CD14-positive monocyte (primary cell): ENCODE results near the gene MAP6D1. TPM values are rescaled to one million over a fixed set of nuclear protein-coding genes. Genes with fewer than 3 reads are reported as not detected.
A peak's percentile ranks its signal among the peaks of the same experiment; 100 is the strongest.
"Not testable (repeated sequence)": the region's sequence is repeated elsewhere in the genome, so short reads cannot be mapped to it uniquely, and the experiment has no call there.

ENCODE experiments used
- DNase-seq, 3 donors: peaks; one replicate each; pipeline ENCODE4 v3.0.0-alpha.2; 2011 to 2022
- H2AFZ ChIP-seq: 2 replicates; pipeline ENCODE4 v1.6.0; 2012; ENCODE audit warnings: mild to moderate bottlenecking, low read depth, low read length, inconsistent platforms; ENCODE audit not compliant: insufficient read depth, poor library complexity, severe bottlenecking
- H3K27ac ChIP-seq, 2 donors: 1 replicate in 1 of 2; 2 replicates in 1 of 2; pipeline ENCODE4 v1.5.1; 2012 to 2013; ENCODE audit warnings: low read length in 2 of 2, control low read depth in 1 of 2, inconsistent platforms in 1 of 2, low read depth in 1 of 2, mild to moderate bottlenecking in 1 of 2
- H3K27me3 ChIP-seq, 2 donors: one replicate each; pipeline versions ENCODE4 v1.6.0 to v1.6.1; 2011 to 2013; ENCODE audit warnings: low read length in 2 of 2; ENCODE audit not compliant: control insufficient read depth in 2 of 2, insufficient read depth in 2 of 2
- H3K36me3 ChIP-seq, 2 donors: replicated peaks in 1 of 2; 1 replicate in 1 of 2; 2 replicates in 1 of 2; pipeline versions ENCODE4 v1.5.1 to v1.6.1; 2012 to 2013; ENCODE audit warnings: low read length in 2 of 2, control low read depth in 1 of 2, inconsistent platforms in 1 of 2, mild to moderate bottlenecking in 1 of 2; ENCODE audit not compliant: insufficient read depth in 2 of 2, control insufficient read depth in 1 of 2
- H3K4me1 ChIP-seq, 2 donors: 1 replicate in 1 of 2; 2 replicates in 1 of 2; pipeline versions ENCODE4 v1.5.1 to v1.6.1; 2012 to 2013; ENCODE audit warnings: low read length in 2 of 2, control low read depth in 1 of 2, inconsistent platforms in 1 of 2, mild to moderate bottlenecking in 1 of 2, moderate library complexity in 1 of 2; ENCODE audit not compliant: insufficient read depth in 2 of 2, control insufficient read depth in 1 of 2
- H3K4me2 ChIP-seq: replicated peaks from 2 replicates; pipeline ENCODE3; 2012; ENCODE audit warnings: low read length, moderate library complexity, mild to moderate bottlenecking; ENCODE audit not compliant: poor library complexity, severe bottlenecking; ENCODE audit errors: extremely low read depth
- H3K4me3 ChIP-seq, 3 experiments: fragments of 200-600 bp in 1 of 3; sonication (generic) in 1 of 3; replicated peaks in 1 of 3; 1 replicate in 2 of 3; 2 replicates in 1 of 3; pipeline ENCODE4 v1.5.1; 2011 to 2013; ENCODE audit warnings: low read length in 3 of 3, mild to moderate bottlenecking in 3 of 3, control low read depth in 2 of 3, low read depth in 2 of 3, inconsistent platforms in 1 of 3, moderate library complexity in 1 of 3
- H3K79me2 ChIP-seq: 2 replicates; pipeline ENCODE4 v1.6.0; 2012; ENCODE audit warnings: mild to moderate bottlenecking, control low read depth, inconsistent platforms, low read length, moderate library complexity; ENCODE audit not compliant: insufficient read depth
- H3K9ac ChIP-seq: 2 replicates; pipeline ENCODE4 v1.6.0; 2017; ENCODE audit warnings: low read length, mild to moderate bottlenecking; ENCODE audit not compliant: insufficient read depth, poor library complexity, severe bottlenecking
- H3K9me3 ChIP-seq, 2 donors: replicated peaks in 1 of 2; 1 replicate in 1 of 2; 2 replicates in 1 of 2; pipeline versions ENCODE4 v1.5.1 to v1.6.1; 2012 to 2013; ENCODE audit warnings: low read length in 2 of 2, control low read depth in 1 of 2; ENCODE audit not compliant: control insufficient read depth in 1 of 2, insufficient read depth in 1 of 2
- H4K20me1 ChIP-seq: 2 replicates; pipeline ENCODE4 v1.6.0; 2012; ENCODE audit warnings: mild to moderate bottlenecking, low read length, control low read depth, moderate library complexity; ENCODE audit not compliant: insufficient read depth
- H3K27ac Mint-ChIP-seq, 7 donors: one replicate each; pipeline ENCODE4 v1.8.0; 2020; ENCODE audit warnings: mild to moderate bottlenecking in 7 of 7, mixed read lengths in 7 of 7, moderate library complexity in 6 of 7, inconsistent platforms in 2 of 7
- H3K27me3 Mint-ChIP-seq, 3 donors: one replicate each; pipeline ENCODE4 v1.8.0; 2021 to 2022; ENCODE audit warnings: low read depth in 3 of 3, mild to moderate bottlenecking in 3 of 3, mixed read lengths in 3 of 3, moderate library complexity in 3 of 3, inconsistent platforms in 1 of 3
- H3K36me3 Mint-ChIP-seq, 2 donors: one replicate each; pipeline ENCODE4 v1.8.0; 2020; ENCODE audit warnings: mixed read lengths in 2 of 2, inconsistent platforms in 1 of 2, mild to moderate bottlenecking in 1 of 2
- H3K4me1 Mint-ChIP-seq: one replicate; pipeline ENCODE4 v1.8.0; 2020; ENCODE audit warnings: mild to moderate bottlenecking, mixed read lengths
- H3K4me3 Mint-ChIP-seq, 2 donors: one replicate each; pipeline ENCODE4 v1.8.0; 2020; ENCODE audit warnings: mild to moderate bottlenecking in 2 of 2, mixed read lengths in 2 of 2, moderate library complexity in 1 of 2
- H3K9me3 Mint-ChIP-seq, 7 donors: one replicate each; pipeline ENCODE4 v1.8.0; 2020 to 2022; ENCODE audit warnings: mixed read lengths in 7 of 7, mild to moderate bottlenecking in 6 of 7, moderate library complexity in 6 of 7, inconsistent platforms in 2 of 7
- CTCF ChIP-seq: fragments of 200-600 bp; IDR thresholded peaks from one replicate; pipeline ENCODE4 v1.8.0; 2022; ENCODE audit warnings: antibody characterized with exemption, mild to moderate bottlenecking
- WGBS: methylation state at CpG from one replicate; pipeline ENCODE4 v1.1.5; 2013; ENCODE audit warnings: missing lambda C conversion rate; ENCODE audit not compliant: insufficient coverage; 5-methylcytosine and 5-hydroxymethylcytosine counted together
- intact Hi-C, 2 donors: fragments of 100-400 bp; cut with micrococcal nuclease; formaldehyde crosslinking; loops; one replicate each; pipeline versions ENCODE4 v1.15.0 to v1.15.1; 2023
- polyA plus RNA-seq, 3 donors: library from polyadenylated mRNA; depleted of rRNA in 1 of 3; unstranded in 2 of 3; stranded (reverse) in 1 of 3; fragments of 300-500 nt in 2 of 3; fragments of >200 nt in 1 of 3; fragmentation: Illumina TruSeq in 2 of 3; gene quantifications; 1 replicate in 2 of 3; 2 replicates in 1 of 3; pipeline ENCODE4 v1.2.3, GENCODE V29; 2012 to 2021

The MAP6D1 gene
- polyA plus RNA-seq, 3 donors, result 0.18 to 0.35 TPM; not detected in 1

- peaks cover 4% of the 10 kb centered on the region for H4K20me1 ChIP-seq
- no peak overlapping the region for H2AFZ ChIP-seq
- H3K27me3 ChIP-seq, result no peaks in the 10 kb centered on the region
- no peaks in the 10 kb centered on the region for H3K9me3 Mint-ChIP-seq
- no peaks in the 10 kb centered on the region for H3K79me2 ChIP-seq
- no peaks in the 10 kb centered on the region for H3K27me3 Mint-ChIP-seq
- no peak for TF ChIP-seq CTCF
- no peak overlapping the region for H3K4me2 ChIP-seq
- intact Hi-C loops, result no loop called here
- no peak overlapping the region for H3K4me3 Mint-ChIP-seq
- H3K4me1 Mint-ChIP-seq, result no peaks in the 10 kb centered on the region
- H3K36me3 ChIP-seq, result peaks cover 68 to 95% of the 10 kb centered on the region in 2 donors
- no peaks in the 10 kb centered on the region for H3K9me3 ChIP-seq
- WGBS, result 98% methylated on average over 6 of the region's 16 CpGs
- no peak overlapping the region for H3K27ac ChIP-seq
- peaks cover 77 to 93% of the 10 kb centered on the region in 2 donors for H3K36me3 Mint-ChIP-seq
- DNase-seq, result no peak
- no peaks in the 10 kb centered on the region for H3K4me1 ChIP-seq
- H3K9ac ChIP-seq, result no peak overlapping the region
- H3K27ac Mint-ChIP-seq, result peak overlapping the region in 2 of 7 donors; percentile 56 to 72
- no peak overlapping the region for H3K4me3 ChIP-seq
These were observed 34.7 kb downstream of the MAP6D1 start for GRCh38 chr3:183790700-183791099.

GRCh38 chr3:183789826-183790225 lies 35.6 kb downstream of the MAP6D1 start:
- intact Hi-C loops, result loop anchor here in 1 of 2 donors (10.0 kb wide), 1 partner anchor 85 kb away; no protein-coding TSS in a partner anchor
- no peak overlapping the region for H3K9ac ChIP-seq
- H3K27me3 Mint-ChIP-seq, result no peaks in the 10 kb centered on the region
- H3K9me3 ChIP-seq, result no peaks in the 10 kb centered on the region
- H3K27me3 ChIP-seq, result no peaks in the 10 kb centered on the region
- no peaks in the 10 kb centered on the region for H3K79me2 ChIP-seq
- H3K36me3 Mint-ChIP-seq, result peaks cover 77 to 85% of the 10 kb centered on the region in 2 donors
- H3K4me1 ChIP-seq, result peaks cover 4 to 5% of the 10 kb centered on the region in 2 donors
- H3K27ac Mint-ChIP-seq, result peak overlapping the region in 2 of 7 donors; percentile 54 to 55
- 89% methylated on average over 2 of the region's 4 CpGs for WGBS
- H3K4me2 ChIP-seq, result no peak overlapping the region
- H3K36me3 ChIP-seq, result peaks cover 67 to 91% of the 10 kb centered on the region in 2 donors
- no peak for DNase-seq
- no peak overlapping the region for H3K4me3 ChIP-seq
- no peak for TF ChIP-seq CTCF
- no peak overlapping the region for H3K27ac ChIP-seq
- H3K9me3 Mint-ChIP-seq, result no peaks in the 10 kb centered on the region
- no peak overlapping the region for H3K4me3 Mint-ChIP-seq
- peaks cover 3% of the 10 kb centered on the region for H3K4me1 Mint-ChIP-seq
- H4K20me1 ChIP-seq, result no peaks in the 10 kb centered on the region
- no peak overlapping the region for H2AFZ ChIP-seq

- H3K27ac Mint-ChIP-seq, result peak overlapping the region; percentile 89 to 97 (median 95)
- H3K27ac ChIP-seq, result peak overlapping the region; percentile 69 to 92
These were observed 40.9 kb downstream of the MAP6D1 start for GRCh38 chr3:183784503-183784902.

More at GRCh38 chr3:183784503-183784902, 40.9 kb downstream of the MAP6D1 start:
- not testable (repeated sequence) for H4K20me1 ChIP-seq, H3K27me3 Mint-ChIP-seq, H2AFZ ChIP-seq, H3K27me3 ChIP-seq, H3K9me3 ChIP-seq, H3K9me3 Mint-ChIP-seq
- Mint-ChIP-seq H3K4me3 (peak overlapping the region in 1 of 2 donors; percentile 83), H3K4me1 (peaks cover 46% of the 10 kb centered on the region), H3K36me3 (peaks cover 41 to 50% of the 10 kb centered on the region in 2 donors)
- 7% methylated on average over 3 of the region's 10 CpGs for WGBS
- DNase-seq, result peak; percentile 69 to 81 (median 77)
- H3K4me2 ChIP-seq, result peak overlapping the region; percentile 79
- peak overlapping the region in 1 of 3 experiments; percentile 72 for H3K4me3 ChIP-seq
- H3K4me1 ChIP-seq, result peaks cover 47 to 58% of the 10 kb centered on the region in 2 donors
- H3K79me2 ChIP-seq, result peaks cover 15% of the 10 kb centered on the region
- peaks cover 25 to 38% of the 10 kb centered on the region in 2 donors for H3K36me3 ChIP-seq
- intact Hi-C loops, result loop anchor here (5.0 to 10.0 kb wide), 2 partner anchors 90 to 93 kb away; no protein-coding TSS in a partner anchor
- H3K9ac ChIP-seq, result peak overlapping the region; percentile 45
